COLO668 (cell line): ENCODE measurements around the gene MEF2C.
"Not testable (repeated sequence)": the region's sequence is repeated elsewhere in the genome, so short reads cannot be mapped to it uniquely, and the experiment has no call there.

Source experiments
- DNase-seq: peaks from one replicate; lab custom pipeline; 2025; ENCODE audit not compliant: unreplicated experiment; lab: John Stamatoyannopoulos, UW

MEF2C gene

GRCh38 chr5:88868468-88869068 lies 14.4 kb downstream of the MEF2C start:
- DNase-seq, result no peak

- DNase-seq, result no peak
These were observed 15.3 kb downstream of the MEF2C start for GRCh38 chr5:88867638-88868037.

GRCh38 chr5:88863523-88863922 lies 19.5 kb downstream of the MEF2C start:
- no peak for DNase-seq

- DNase-seq, result no peak
These were observed 20.3 kb downstream of the MEF2C start for GRCh38 chr5:88862547-88863175.

- DNase-seq, result no peak
These were observed 21.8 kb downstream of the MEF2C start for GRCh38 chr5:88861231-88861630.

GRCh38 chr5:88860501-88860900 lies 22.5 kb downstream of the MEF2C start:
- DNase-seq, result no peak

GRCh38 chr5:88858392-88858791 lies 24.6 kb downstream of the MEF2C start:
- DNase-seq, result no peak

GRCh38 chr5:88856381-88856780 lies 26.6 kb downstream of the MEF2C start:
- not testable (repeated sequence) for DNase-seq

GRCh38 chr5:88854769-88855168 lies 28.2 kb downstream of the MEF2C start:
- no peak for DNase-seq

GRCh38 chr5:88847420-88847819 lies 35.6 kb downstream of the MEF2C start:
- DNase-seq, result no peak

GRCh38 chr5:88846434-88846833 lies 36.5 kb downstream of the MEF2C start:
- no peak for DNase-seq

- no peak for DNase-seq
These were observed 37.8 kb downstream of the MEF2C start for GRCh38 chr5:88845081-88845697.

GRCh38 chr5:88842784-88843183 lies 40.2 kb downstream of the MEF2C start:
- no peak for DNase-seq

- no peak for DNase-seq
These were observed 41.8 kb downstream of the MEF2C start for GRCh38 chr5:88841212-88841611.

- no peak for DNase-seq
These were observed 42.5 kb downstream of the MEF2C start for GRCh38 chr5:88840495-88840894.

- no peak for DNase-seq
These were observed 43.7 kb downstream of the MEF2C start for GRCh38 chr5:88839238-88839637.

GRCh38 chr5:88838500-88838899 lies 44.5 kb downstream of the MEF2C start:
- no peak for DNase-seq

GRCh38 chr5:88837817-88838216 lies 45.2 kb downstream of the MEF2C start:
- DNase-seq, result no peak

- no peak for DNase-seq
These were observed 45.8 kb downstream of the MEF2C start for GRCh38 chr5:88837222-88837621.

GRCh38 chr5:88836195-88836838 lies 46.7 kb downstream of the MEF2C start:
- DNase-seq, result no peak

- DNase-seq, result no peak
These were observed 48.5 kb downstream of the MEF2C start for GRCh38 chr5:88834499-88834898.

GRCh38 chr5:88834131-88834462 lies 48.9 kb downstream of the MEF2C start:
- DNase-seq, result no peak
